Measurements from ENCODE around the gene MAPK10. TPM values are rescaled to one million over a fixed set of nuclear protein-coding genes. Genes with fewer than 3 reads are reported as not detected.
"Not testable (repeated sequence)": the region's sequence is repeated elsewhere in the genome, so short reads cannot be mapped to it uniquely, and the experiment has no call there.

Gene MAPK10
- total RNA-seq, 1 donor from 2014 or later = 38.9 TPM

DNA sequence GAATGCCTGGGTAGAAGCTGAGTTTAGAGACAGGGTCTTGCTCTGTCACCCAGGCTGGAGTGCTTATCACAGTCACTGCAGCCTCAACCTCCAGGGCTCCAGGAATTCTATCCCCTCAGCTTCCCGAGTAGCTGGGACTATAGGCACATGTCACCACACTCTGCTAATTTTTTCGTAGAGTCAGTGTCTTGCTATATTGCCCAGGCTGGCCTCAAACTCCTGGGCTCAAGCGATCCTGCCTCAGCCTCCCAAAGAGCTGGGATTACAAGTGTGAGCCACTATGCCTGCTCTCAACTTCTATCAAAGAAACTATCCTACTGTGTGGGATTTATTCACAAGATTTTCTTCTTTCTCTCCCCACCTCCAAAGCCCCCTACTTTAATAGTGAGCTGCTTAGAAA lies 15.7 kb downstream of the MAPK10 start:
- no peak for DNase-seq (ENCODE audit: low spot score)

DNA sequence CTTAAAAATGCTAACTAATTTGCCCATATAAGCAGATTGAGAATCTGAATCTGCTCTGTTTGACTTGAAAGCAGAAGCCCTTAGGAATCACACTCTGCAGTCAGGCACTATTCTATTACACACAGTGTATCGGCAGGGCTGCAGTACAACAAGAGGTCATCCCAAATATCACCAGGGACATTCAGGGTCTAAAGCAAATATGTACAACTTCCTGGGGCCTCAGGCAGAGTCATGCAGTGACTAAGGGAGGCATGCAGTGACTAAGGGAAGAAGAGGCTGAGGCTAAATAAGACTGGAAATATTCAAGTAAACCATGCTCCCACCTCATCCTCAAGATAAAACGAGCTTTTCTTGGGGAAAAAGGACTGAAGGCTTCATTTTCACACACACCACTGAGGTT lies 20.9 kb downstream of the MAPK10 start:
- no peak for DNase-seq (ENCODE audit: low spot score)

DNA sequence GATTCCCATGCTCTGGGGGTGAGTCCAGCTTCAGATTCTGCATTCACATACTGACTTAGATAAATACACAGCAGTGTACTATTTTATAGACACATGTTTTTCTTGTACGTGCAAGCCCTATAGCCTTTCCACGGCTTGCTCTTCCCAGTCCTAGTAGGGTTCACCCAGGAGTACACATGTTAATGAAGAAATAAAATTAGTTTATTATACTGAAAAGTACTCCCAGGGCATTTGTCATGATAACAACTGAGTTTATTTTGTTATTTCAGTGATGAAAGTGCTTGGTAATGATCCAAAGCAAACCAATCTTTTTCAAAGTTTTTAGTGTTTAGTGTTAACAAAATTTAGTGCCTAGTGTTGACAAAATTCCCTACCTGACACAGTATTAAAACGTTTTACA lies 21.3 kb downstream of the MAPK10 start:
- no peak for DNase-seq (ENCODE audit: low spot score)

DNA sequence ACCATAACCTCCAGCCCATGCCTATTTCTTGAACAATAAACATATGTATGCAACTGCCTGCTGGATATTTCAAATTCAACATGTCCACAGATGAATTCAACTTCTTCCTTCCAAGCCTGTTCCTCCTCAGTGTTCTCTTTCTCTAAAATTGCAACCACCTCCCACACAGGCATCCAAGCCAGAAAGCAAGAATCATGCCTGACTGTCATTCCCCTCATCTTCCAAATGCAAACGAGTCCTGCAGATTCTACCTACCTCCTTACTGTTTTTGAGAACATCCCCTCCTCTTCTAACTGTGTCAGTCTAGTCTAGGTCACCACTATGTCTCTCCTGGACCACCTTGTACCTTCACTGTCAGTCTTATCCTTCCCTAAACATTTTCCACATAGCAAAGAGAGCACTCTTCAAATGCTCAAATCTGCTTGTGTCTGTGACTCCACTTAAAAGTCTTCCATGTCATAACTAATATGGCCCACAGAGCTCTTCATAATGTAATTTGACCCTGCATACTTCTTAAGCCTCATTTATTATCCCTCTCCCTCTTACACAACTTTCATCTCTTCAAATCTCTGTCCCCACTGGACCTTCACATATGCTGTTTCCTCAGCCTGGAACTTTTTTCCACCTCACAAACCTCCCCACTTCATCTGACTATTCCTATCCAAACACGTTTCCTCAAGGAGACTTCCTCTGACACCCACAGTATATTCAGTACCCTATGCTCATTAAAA lies 25.7 kb downstream of the MAPK10 start:
- no peak for DNase-seq (ENCODE audit: low spot score)

DNA sequence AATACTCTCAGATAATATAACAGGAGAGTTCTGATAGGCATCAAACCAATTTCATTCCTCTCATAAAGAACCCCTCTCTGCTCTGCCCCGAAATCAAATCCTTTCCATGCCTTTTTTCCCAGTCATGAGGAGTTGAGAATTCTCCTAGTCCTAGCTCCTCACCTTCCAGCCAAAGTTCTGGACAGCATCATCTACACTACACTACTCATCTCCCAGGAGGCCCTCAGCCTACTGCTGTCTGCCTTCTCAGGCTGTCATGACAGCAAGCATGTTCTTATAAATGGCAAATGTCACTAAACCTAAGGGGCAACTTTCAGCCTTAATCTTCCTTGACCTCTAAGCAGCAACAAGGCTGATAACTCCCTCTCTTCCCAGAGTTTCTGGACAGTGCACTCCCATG lies 26.6 kb downstream of the MAPK10 start:
- no peak for DNase-seq (ENCODE audit: low spot score)

DNA sequence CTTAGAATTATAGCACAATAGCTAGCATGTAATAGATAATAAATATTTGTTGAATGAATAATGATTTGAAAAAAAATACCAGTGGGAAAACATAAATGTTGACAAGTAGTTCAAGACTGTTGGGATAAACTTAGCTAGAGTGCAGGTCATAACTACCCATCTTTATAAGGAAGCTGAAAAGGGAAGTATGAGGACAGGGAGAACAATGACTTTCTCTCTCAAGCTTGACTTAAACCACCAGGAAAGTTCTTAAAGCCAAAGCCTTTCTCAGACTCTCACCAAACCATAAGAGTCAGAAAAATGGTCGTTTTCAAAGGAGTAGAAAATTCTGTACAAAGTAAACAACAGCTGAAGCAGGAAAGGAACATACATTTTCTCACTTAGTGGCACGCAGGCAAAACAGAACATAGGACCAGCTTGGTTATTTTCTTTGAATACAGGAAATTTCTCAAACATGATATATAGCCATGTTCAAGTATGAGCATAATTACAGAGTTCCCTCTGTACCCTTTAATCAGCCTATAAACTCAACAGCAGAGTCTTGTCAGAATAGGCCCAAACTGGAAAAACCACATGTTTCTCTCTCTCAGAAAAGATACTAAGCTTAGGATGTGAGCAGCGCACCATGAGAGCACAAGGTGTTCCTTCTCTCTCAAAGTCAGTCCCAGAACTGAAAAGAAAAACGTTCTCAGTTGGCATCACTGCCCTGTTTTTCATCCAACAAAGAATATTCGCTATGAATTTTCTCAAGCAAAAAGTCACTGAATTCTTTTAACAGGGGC lies 28.7 kb downstream of the MAPK10 start:
- DNase-seq (ENCODE audit: low spot score) = no peak

DNA sequence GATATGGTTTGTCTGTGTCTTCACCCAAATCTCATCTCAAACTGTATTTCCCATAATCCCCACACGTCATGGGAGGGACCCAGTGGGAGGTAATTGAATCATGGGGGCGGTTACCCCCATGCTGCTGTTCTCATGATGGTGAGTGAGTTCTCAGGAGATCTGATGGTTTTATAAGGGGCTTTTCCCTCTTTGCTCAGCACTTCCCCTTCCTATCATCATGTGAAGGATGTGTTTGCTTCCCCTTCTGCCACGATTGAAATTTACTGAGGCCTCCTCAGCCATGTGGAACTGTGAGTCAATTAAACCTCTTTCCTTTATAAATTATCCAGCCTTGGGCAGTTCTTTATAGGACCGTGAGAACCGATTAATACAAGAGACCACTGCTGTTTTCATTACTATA lies 29.4 kb downstream of the MAPK10 start:
- DNase-seq (ENCODE audit: low spot score) = not testable (repeated sequence)

DNA sequence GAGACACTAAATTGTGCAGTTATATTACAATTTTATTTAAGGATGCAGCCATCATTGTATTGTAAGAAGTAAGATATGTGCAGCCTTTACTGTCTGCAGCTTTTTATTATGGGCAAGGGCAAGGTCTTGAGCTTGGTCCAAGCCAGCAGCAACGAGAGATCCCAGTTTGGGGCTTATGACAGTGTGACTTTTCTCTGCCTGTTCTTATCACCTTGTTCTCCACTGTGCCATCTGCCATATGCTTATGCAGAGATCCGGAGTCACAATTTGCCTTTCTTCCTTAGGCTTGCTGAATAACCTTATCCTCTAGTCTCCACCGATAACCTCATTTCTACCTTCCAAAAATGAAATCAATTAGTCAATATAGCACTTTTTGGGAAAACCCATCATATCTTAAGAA lies 30.4 kb downstream of the MAPK10 start:
- no peak for DNase-seq (ENCODE audit: low spot score)

DNA sequence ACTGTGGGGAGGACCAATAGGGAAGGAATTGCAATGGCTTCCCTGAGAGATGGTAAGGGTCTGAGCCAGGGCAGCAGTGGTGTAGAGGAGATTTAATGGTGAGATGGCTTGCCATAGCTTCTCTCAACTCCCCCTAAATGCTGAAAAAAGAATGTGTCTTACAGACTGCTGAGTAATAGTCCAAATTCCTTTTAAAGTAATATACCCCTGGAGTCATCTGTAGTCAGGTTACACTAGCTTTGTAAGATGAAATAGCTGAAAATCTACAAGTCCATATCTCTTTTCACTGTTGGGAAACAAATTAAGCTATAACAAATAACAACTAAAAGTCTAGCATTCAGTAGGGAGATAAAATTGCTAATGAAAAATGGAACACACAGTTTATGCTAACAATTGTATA lies 33.5 kb downstream of the MAPK10 start:
- no peak for DNase-seq (ENCODE audit: low spot score)

DNA sequence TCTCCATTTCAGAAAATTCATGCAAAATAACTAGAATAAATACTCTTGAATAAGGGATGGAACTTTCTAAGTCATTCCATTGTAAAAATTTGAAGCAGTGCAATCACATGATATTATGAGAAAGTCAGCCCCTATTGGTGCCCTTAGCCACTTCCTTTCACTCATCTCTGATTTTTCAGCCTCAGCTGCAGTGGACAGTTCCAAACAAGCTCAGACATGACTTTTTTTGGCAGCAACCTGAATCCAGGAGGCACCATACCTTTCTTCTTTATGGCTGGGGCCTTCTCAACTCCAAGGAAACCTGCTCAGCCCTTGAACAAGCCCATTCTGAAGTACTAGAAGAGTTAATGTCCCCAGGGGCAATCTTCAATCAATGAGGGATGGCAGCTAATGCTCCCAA lies 40.5 kb downstream of the MAPK10 start:
- no peak for DNase-seq (ENCODE audit: low spot score)

DNA sequence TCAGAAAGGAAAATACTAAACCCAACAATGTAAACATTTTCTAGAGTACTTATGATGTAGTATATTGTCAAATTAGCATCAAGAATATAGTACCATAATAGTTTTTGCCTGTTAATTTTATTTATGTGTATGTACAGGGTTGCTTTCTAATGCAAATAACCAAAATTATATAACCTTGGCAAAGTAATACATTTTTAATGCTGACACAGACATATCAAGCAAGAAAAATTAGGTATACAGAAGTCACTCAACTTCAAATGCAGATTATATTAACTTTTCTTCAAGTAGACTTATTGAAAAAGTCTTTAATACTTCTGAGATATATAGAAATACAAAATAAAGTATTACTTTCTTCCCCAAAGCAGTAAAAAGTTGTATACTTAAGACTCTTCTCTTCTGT lies 44.3 kb downstream of the MAPK10 start:
- no peak for DNase-seq (ENCODE audit: low spot score)

DNA sequence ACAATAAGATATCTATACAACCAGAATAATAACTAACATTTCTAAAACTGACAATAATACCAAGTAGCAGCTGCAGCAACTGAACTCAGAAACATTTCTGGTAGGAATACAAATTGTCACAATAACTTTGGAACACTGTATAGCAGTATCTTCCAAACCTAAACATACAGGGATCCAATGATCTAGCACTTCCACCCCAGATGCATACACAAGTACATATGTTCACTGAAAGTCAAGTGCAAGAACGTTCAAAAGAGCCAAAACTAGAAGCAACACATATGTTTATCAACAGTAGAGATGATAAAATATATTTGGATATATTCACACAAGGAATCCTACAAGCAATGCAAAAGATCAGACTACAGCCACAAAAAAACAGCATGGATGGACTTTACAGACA lies 46.2 kb downstream of the MAPK10 start:
- DNase-seq (ENCODE audit: low spot score) = no peak

DNA sequence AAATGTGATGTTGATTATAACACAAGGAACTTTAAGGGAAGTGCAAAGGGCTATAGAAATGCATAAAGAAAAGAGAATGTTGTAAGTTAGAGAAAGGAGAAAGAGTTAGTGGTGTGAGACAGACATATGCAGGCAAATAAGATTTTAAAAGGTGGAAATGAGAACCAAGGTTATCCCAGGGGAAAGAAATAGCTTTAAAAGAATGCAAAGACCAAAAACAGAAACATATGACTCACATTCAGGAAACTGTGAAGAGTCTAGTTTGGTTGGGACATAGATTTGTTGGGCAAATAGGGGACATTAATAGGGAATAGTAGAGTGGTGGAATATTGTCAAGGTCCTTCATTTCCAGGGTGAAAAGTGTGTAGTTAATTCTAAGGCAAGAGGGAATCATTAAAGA lies 52.4 kb downstream of the MAPK10 start:
- no peak for DNase-seq (ENCODE audit: low spot score)

DNA sequence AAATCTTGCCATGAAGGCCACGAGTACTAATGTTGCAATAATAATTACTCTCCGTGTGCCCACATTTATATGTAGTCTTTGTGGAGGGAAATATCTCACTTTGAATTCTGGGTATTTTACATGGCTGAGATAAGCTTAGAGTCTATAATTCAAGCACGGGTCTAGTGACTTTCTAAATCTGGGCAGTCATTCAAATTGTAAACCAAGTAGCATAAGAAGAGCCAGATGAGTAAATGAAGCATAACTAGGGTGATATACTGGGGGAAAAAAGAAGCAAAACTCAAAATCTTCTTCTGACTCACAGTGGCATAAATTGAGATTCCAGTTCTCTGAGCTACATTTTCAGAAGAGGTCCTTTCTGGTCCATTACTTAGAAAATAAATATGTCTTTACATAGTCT lies 53.0 kb downstream of the MAPK10 start:
- DNase-seq (ENCODE audit: low spot score) = no peak

DNA sequence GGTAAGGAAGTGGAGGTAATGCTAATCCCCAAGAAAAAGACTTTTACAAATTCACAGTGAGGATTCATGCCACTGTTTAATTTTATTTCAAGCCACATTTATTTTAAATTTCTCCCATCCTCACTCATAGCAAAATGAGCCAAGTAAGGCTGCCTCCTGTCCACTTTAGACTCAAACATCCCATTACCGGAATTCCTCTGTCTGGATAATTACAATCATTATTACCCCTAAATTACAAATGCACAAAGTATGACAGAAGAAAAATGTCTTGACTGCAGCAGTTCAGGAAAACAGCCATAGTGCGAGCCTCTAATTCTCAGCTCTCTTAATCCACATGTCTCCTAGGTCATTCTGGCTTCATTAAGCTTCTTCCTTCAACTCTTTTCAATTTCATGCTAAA lies 57.0 kb downstream of the MAPK10 start:
- no peak for DNase-seq (ENCODE audit: low spot score)

DNA sequence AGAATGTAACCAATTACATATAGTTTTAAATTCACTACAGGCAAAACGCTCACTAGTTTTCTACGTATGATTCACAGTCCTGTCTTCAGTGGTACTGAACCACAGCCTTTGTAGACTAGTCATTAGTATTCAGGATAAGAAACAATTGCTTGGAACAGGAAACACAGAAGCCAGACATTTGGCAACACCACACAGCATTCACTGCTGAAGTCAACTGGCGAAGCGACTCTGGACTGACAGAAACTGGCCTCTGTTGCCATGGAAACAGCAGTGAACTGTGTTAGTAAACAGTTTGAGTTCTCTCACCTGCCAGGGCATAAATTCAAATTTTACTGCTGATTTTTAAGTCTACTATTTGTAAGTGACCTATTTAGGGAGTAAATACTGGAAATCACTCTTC lies 57.6 kb downstream of the MAPK10 start:
- no peak for DNase-seq (ENCODE audit: low spot score)

DNA sequence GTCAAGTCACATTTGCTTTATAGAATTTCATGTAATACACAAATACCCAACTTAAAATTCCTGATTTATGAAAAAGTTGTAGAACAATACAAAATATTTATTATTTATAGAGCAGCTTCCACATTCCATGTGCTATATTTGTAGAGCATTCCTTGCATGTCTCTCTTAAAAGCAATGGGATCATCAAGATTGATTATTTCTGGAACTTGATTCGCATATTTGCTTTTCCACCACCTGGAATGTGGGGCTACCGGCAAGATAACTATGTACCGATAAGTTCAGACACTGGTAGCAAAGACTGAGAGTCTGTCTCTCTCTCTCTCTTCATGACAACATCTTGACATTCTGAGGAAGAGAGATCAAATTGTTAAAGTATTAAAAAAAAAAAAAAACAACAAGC lies 59.3 kb downstream of the MAPK10 start:
- DNase-seq (ENCODE audit: low spot score) = no peak

DNA sequence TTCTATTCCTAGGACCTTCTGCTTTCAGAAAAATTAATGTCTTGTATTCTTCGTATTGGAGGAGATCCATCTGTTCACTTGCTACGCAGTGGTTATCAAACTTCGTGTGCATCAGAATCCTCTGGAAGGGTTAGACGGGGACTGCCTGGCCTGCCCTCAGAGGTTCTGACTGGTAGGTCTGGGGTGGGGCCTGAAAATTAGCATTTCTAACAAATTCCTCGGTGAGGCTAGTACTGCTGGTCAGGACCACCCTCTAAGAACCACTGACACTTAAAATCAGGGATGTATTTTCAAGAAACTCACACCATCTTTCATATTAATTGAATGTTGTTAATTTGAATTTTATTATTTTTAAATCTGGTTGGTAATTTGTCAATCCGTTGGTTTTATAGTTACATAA lies 63.0 kb downstream of the MAPK10 start:
- no peak for DNase-seq (ENCODE audit: low spot score)

DNA sequence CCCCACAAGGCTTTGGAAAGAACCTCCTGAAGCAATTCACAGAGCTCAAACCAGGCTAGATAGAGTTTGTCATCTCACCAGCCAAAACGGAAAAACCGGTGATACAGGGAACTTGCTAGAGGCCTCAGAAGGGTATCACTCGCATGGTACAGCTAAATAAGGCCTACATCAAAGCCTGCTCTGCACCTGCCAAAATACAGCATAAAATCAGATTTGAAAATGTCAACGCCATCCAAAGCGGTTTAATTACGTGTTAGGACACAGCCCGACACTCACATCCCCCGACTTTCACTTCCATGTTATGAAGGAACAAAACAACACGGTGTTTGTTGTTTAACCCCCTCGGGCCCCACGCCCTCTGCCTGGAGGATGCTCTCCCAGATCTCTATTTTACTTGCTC lies 65.0 kb downstream of the MAPK10 start:
- no peak for DNase-seq (ENCODE audit: low spot score)

DNA sequence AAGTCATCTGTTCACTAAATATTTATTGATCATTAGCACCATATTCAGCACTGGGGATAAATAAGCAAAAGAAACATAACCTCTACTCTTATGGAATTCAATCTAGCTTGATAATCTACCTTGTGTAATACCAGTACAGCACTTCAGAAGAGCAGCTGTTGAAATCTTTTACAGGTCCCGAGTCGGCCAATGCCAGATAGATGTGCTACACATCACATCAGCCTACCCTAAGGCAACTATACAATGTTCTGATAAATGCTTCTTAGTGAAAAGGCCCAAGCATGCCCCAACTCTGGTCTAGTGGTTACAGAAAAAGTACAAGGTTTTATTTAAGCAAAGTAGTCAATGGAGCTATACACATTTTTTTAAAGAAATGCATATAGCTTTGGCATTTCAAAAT lies 68.7 kb downstream of the MAPK10 start:
- no peak for DNase-seq (ENCODE audit: low spot score)

DNA sequence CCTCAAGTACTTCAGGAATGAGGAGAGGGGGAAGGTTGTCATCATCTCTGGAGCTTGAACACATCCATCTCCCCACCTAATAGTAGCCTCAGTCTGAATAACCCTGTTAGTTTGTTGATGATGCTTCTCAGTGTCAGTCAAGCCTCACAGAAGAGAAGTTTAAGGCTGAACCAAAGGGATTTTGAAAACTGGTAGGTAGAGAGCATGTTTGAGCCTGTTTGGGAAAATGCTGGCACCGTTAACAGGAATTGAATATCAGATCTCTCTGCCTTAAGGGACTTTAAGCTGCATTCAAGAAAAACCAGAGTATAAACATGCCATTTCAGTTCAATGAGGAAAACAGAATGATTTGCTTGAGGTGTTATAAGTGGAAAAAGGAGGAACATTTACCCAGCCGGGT lies 73.1 kb downstream of the MAPK10 start:
- no peak for DNase-seq (ENCODE audit: low spot score)

DNA sequence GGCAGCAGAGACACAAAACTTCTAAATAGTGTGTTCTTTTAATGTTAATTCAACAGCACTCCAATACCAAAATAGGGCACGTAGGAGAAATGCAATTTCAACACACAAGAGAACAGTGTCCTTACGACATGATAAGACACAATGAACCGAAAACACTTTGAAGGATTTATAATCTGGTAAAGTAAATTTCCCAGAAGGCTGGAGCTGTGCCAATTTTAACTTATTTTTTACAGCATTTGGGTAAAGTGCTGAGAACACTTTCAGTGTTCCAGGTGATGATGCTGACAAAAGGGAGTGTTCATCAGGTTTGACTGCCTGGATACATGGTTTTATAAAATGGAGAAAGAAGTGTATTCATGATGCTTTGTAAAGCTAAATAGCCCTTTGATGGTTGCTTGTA lies 76.5 kb downstream of the MAPK10 start:
- no peak for DNase-seq (ENCODE audit: low spot score)

DNA sequence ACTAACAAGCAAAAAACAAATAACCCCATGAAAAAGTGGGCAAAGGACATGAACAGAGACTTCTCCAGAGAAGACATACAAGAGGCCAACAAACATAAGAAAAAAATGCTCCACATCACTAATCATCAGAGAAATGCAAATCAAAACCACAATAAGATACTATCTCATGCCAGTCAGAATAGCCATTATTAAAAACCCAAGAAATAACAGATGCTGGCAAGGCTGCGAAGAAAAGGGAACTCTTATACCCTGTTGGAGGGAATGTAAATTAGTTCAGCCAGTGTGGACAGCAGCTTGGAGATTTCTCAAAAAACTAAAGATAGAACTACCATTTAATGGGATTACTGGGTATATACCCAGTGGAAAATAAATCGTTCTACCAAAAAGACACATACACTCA lies 79.6 kb downstream of the MAPK10 start:
- no peak for DNase-seq (ENCODE audit: low spot score)

Data from mesenteric fat pad (tissue), 1 donor.